Measurements from ENCODE around the gene PTPN13. TPM values are rescaled to one million over a fixed set of nuclear protein-coding genes. Genes with fewer than 3 reads are reported as not detected.

PTPN13 gene
- total and polyA plus RNA-seq, 4 experiments from 2014 or later = 1.5 to 11.9 (median 7.7) TPM

- H3K27ac Mint-ChIP-seq = no peak overlapping the region
- H3K4me1 ChIP-seq (ENCODE audit: insufficient read depth, low read length) = no peaks in the 10 kb centered on the region
- H3K27me3 Mint-ChIP-seq = no peaks in the 10 kb centered on the region
- H3K4me3 Mint-ChIP-seq = no peak overlapping the region
- ChIA-PET CTCF (ENCODE audit: partially characterized antibody) (no interaction called here), POLR2A (ENCODE audit: partially characterized antibody) (no interaction called here)
- intact Hi-C loops (cut with micrococcal nuclease) = no loop called here
- H3K36me3 Mint-ChIP-seq = peaks cover 0 to 4% of the 10 kb centered on the region in 2 donors
- DNase-seq = no peak
- peaks cover 0 to 5% (median 0%) of the 10 kb centered on the region in 8 donors for H3K9me3 Mint-ChIP-seq
- no peaks in the 10 kb centered on the region for H3K4me1 Mint-ChIP-seq
- no peaks in the 10 kb centered on the region for H3K27me3 ChIP-seq (ENCODE audit: insufficient read depth, low read length)
- no peak overlapping the region for H3K4me3 ChIP-seq (ENCODE audit: low read length in 2 of 2)
- H3K36me3 ChIP-seq (ENCODE audit: insufficient read depth, low read length) = no peaks in the 10 kb centered on the region
- no peak overlapping the region for H3K27ac ChIP-seq (ENCODE audit: low read depth, low read length)
- no peaks in the 10 kb centered on the region for H3K9me3 ChIP-seq (ENCODE audit: control insufficient read depth in 1 of 2, low read length in 2 of 2)
Observed at GRCh38 chr4:86856896-86857295, 262.8 kb downstream of the PTPN13 start.

- Histone ChIP-seq H3K36me3 (ENCODE audit: insufficient read depth, low read length) (no peaks in the 10 kb centered on the region), H3K4me3 (ENCODE audit: low read length in 2 of 2) (no peak overlapping the region), H3K9me3 (ENCODE audit: control insufficient read depth in 1 of 2, low read length in 2 of 2) (no peaks in the 10 kb centered on the region), H3K4me1 (ENCODE audit: insufficient read depth, low read length) (no peaks in the 10 kb centered on the region), H3K27ac (ENCODE audit: low read depth, low read length) (no peak overlapping the region), H3K27me3 (ENCODE audit: insufficient read depth, low read length) (no peaks in the 10 kb centered on the region)
- Mint-ChIP-seq H3K4me1 (no peaks in the 10 kb centered on the region), H3K4me3 (no peak overlapping the region), H3K9me3 (peaks cover 0 to 5% (median 0%) of the 10 kb centered on the region in 8 donors), H3K27me3 (no peaks in the 10 kb centered on the region), H3K36me3 (peaks cover 0 to 4% of the 10 kb centered on the region in 2 donors), H3K27ac (no peak overlapping the region)
- ChIA-PET CTCF (ENCODE audit: partially characterized antibody) (interaction anchor here (0.8 kb wide), 1 partner anchor 22 kb away, joined by 3 read pairs; no protein-coding TSS in a partner anchor), POLR2A (ENCODE audit: partially characterized antibody) (no interaction called here)
- no peak for DNase-seq
- intact Hi-C loops (cut with micrococcal nuclease) = no loop called here
Observed at GRCh38 chr4:86857341-86858052, 263.4 kb downstream of the PTPN13 start.

Other genes starting within 250 kb of the PTPN13 start
- not detected for gene MAPK10, start 234.3 kb upstream of the PTPN13 start, total RNA-seq
- under 1 TPM; 0.48 to 0.49 TPM for gene MAPK10, start 234.3 kb upstream of the PTPN13 start, polyA plus RNA-seq